ENCODE data around the gene DPEP3. TPM values are rescaled to one million over a fixed set of nuclear protein-coding genes. Genes with fewer than 3 reads are reported as not detected.

DPEP3 gene
- total and polyA plus RNA-seq, 4 donors, result 0.16 to 0.51 (median 0.40) TPM; not detected in 1

DNA sequence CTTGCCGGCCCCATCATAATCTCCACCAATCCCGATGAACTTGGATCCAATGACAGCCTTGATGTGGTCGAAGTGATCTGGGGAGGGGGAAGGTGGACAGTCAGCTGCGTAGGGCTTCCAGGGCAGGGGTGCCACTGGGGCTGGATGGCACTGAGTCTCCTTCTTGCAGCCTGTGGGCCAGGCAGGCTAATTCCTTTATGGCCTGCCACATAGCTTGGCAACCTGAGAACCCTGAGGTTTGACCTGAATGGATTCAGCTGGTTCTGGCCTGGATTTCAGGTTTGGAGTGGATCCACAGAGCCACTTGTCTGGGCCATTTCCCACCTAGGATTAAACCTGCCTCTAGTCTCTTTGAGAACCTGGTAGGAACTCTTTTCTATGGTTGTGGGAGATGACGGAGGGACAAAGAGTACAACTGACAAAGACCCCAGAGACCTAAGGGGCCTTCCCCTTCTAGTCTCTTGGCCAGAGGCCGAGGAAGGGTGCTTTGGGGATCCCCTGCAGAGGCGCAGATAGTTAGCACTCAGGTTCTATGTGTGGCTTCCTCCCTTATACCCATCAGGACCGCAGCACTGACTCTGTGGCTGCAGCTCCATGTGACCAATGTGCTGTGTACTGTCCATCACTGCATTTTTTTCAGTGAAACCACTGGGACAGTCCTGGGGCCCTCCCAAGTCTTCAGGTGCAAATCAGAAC, 9.2 kb upstream of the DPEP3 start:
- DNase-seq (no peak), ATAC-seq (ENCODE audit: insufficient read depth, low FRiP score) (no peak)
- peaks cover 0 to 9% (median 0%) of the 10 kb centered on the region in 5 donors for H3K4me1 ChIP-seq (ENCODE audit: control insufficient read depth in 5 of 5, insufficient read depth in 5 of 5, low read length in 5 of 5)
- H3K27ac ChIP-seq (ENCODE audit: low read depth in 1 of 2, low read length in 1 of 2), result no peak overlapping the region
- H3K9me3 ChIP-seq (ENCODE audit: control insufficient read depth in 4 of 4, insufficient read depth in 3 of 4, low read length in 3 of 4), result no peaks in the 10 kb centered on the region
- no peaks in the 10 kb centered on the region for H3K27me3 ChIP-seq (ENCODE audit: control insufficient read depth in 3 of 3, insufficient read depth in 3 of 3, low read length in 2 of 3)
- no peaks in the 10 kb centered on the region for H3K36me3 ChIP-seq (ENCODE audit: control insufficient read depth in 4 of 4, insufficient read depth in 4 of 4, low read length in 4 of 4)
- H3K4me3 ChIP-seq, result no peak overlapping the region
- WGBS, 2 donors, result 89 to 90% methylated on average over 8 of the region's 8 CpGs
- TF ChIP-seq, protein P1, sequence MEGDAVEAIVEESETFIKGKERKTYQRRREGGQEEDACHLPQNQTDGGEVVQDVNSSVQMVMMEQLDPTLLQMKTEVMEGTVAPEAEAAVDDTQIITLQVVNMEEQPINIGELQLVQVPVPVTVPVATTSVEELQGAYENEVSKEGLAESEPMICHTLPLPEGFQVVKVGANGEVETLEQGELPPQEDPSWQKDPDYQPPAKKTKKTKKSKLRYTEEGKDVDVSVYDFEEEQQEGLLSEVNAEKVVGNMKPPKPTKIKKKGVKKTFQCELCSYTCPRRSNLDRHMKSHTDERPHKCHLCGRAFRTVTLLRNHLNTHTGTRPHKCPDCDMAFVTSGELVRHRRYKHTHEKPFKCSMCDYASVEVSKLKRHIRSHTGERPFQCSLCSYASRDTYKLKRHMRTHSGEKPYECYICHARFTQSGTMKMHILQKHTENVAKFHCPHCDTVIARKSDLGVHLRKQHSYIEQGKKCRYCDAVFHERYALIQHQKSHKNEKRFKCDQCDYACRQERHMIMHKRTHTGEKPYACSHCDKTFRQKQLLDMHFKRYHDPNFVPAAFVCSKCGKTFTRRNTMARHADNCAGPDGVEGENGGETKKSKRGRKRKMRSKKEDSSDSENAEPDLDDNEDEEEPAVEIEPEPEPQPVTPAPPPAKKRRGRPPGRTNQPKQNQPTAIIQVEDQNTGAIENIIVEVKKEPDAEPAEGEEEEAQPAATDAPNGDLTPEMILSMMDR (IDR thresholded peaks at IDR 0.05; ENCODE audit: control extremely low read depth, extremely low read depth), result no peak
- H3K9ac ChIP-seq (ENCODE audit: insufficient read depth in 1 of 2, low read length in 2 of 2), result no peak overlapping the region

DNA sequence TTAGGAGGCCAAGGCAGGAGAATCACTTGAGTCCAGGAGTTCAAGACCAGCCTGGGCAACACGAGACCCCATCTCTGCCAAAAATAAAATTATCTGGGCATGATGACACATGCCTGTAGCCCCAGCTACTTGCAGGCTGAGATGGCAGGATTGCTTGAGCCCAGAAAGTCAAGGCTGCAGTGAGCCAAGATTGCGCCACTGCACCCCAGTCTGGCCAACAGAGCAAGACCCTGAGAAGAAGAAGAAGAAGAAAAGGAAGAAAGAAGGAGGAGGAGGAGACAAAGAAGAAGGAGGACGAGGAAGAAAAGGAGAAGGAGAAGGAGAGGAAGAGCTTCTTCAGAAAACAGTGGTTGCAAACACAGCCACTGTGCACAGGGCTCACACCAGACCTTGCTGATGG, 8.4 kb upstream of the DPEP3 start:
- H3K4me3 ChIP-seq, result no peak overlapping the region
- no peaks in the 10 kb centered on the region for H3K27me3 ChIP-seq (ENCODE audit: control insufficient read depth in 3 of 3, insufficient read depth in 3 of 3, low read length in 2 of 3)
- ATAC-seq (ENCODE audit: insufficient read depth, low FRiP score) (no peak), DNase-seq (no peak)
- H3K27ac ChIP-seq (ENCODE audit: low read depth in 1 of 2, low read length in 1 of 2), result no peak overlapping the region
- TF ChIP-seq, protein P1 (IDR thresholded peaks at IDR 0.05; ENCODE audit: control extremely low read depth, extremely low read depth), result no peak
- peaks cover 0 to 7% (median 0%) of the 10 kb centered on the region in 5 donors for H3K4me1 ChIP-seq (ENCODE audit: control insufficient read depth in 5 of 5, insufficient read depth in 5 of 5, low read length in 5 of 5)
- H3K9me3 ChIP-seq (ENCODE audit: control insufficient read depth in 4 of 4, insufficient read depth in 3 of 4, low read length in 3 of 4), result no peaks in the 10 kb centered on the region
- H3K36me3 ChIP-seq (ENCODE audit: control insufficient read depth in 4 of 4, insufficient read depth in 4 of 4, low read length in 4 of 4), result no peaks in the 10 kb centered on the region
- WGBS, 2 donors, result 70 to 74% methylated on average over 3 of the region's 3 CpGs
- H3K9ac ChIP-seq (ENCODE audit: insufficient read depth in 1 of 2, low read length in 2 of 2), result no peak overlapping the region

DNA sequence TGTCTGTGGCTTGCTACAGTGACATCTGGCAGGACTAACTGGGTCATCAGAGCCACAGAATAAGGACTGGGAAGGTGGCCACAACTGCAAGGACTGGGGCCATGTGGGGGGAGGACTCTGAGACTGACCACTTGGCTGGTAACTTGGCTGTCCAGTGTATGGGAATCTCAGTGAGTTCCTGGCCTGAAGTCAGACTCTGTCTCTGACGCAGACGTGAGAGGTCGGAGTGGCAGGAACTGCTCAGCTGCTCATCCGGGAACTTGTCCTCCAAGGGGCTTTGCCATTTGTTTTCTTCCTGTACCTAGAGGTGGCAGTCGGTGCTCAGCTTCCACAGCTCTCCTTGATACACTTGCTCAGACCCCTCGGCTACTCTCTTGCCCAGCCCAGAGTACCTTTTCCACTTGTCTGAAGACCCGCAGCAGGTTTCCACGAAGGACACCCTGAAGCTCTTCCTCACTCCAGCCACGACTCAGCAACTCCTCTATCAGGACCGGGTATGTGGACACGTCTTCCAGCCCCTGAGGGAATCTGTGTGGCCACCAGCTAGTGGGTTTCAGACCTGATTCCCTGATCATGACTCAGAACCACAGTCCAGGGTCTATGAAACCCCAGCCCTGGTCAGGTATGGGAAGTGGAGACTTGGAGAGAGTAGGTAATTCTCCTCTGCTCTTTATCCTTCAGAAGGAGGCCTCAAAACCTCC, 7.3 kb upstream of the DPEP3 start:
- Histone ChIP-seq H3K4me3 (no peak overlapping the region), H3K9ac (ENCODE audit: insufficient read depth in 1 of 2, low read length in 2 of 2) (no peak overlapping the region), H3K27me3 (ENCODE audit: control insufficient read depth in 3 of 3, insufficient read depth in 3 of 3, low read length in 2 of 3) (no peaks in the 10 kb centered on the region), H3K4me1 (ENCODE audit: control insufficient read depth in 5 of 5, insufficient read depth in 5 of 5, low read length in 5 of 5) (peaks cover 0 to 7% (median 0%) of the 10 kb centered on the region in 5 donors), H3K9me3 (ENCODE audit: control insufficient read depth in 4 of 4, insufficient read depth in 3 of 4, low read length in 3 of 4) (no peaks in the 10 kb centered on the region), H3K27ac (ENCODE audit: low read depth in 1 of 2, low read length in 1 of 2) (peak overlapping the region in 1 of 2 donors; percentile 23), H3K36me3 (ENCODE audit: control insufficient read depth in 4 of 4, insufficient read depth in 4 of 4, low read length in 4 of 4) (no peaks in the 10 kb centered on the region)
- no peak for ATAC-seq (ENCODE audit: insufficient read depth, low FRiP score)
- WGBS, 2 donors, result 60 to 65% methylated on average over 11 of the region's 11 CpGs
- peak in 1 of 3 donors; percentile 41 for DNase-seq
- TF ChIP-seq, protein P1 (IDR thresholded peaks at IDR 0.05; ENCODE audit: control extremely low read depth, extremely low read depth), result no peak

Measured in lung (tissue), 12 donors.